Immature natural killer cell (primary cell): ENCODE data around the gene LRRC47. TPM values are rescaled to one million over a fixed set of nuclear protein-coding genes. Genes with fewer than 3 reads are reported as not detected.

Experiments used
- DNase-seq, 3 donors: peaks; one replicate each; pipeline ENCODE4 v3.0.0; 2022; ENCODE audit warnings: mixed read lengths in 1 of 3
- H3K27ac Mint-ChIP-seq, 6 donors: one replicate each; pipeline ENCODE4 v1.8.0; 2020; ENCODE audit warnings: mixed read lengths in 6 of 6, mild to moderate bottlenecking in 5 of 6, inconsistent platforms in 4 of 6, moderate library complexity in 3 of 6
- H3K27me3 Mint-ChIP-seq, 3 donors: one replicate each; pipeline ENCODE4 v1.8.0; 2020 to 2021; ENCODE audit warnings: low read depth in 3 of 3, mild to moderate bottlenecking in 3 of 3, mixed read lengths in 3 of 3, moderate library complexity in 3 of 3, inconsistent platforms in 1 of 3
- H3K36me3 Mint-ChIP-seq, 3 donors: one replicate each; pipeline ENCODE4 v1.8.0; 2020; ENCODE audit warnings: mixed read lengths in 3 of 3, inconsistent platforms in 2 of 3, mild to moderate bottlenecking in 2 of 3
- H3K4me1 Mint-ChIP-seq, 2 donors: one replicate each; pipeline ENCODE4 v1.8.0; 2020; ENCODE audit warnings: inconsistent platforms in 2 of 2, mild to moderate bottlenecking in 2 of 2, mixed read lengths in 2 of 2, moderate library complexity in 1 of 2
- H3K4me3 Mint-ChIP-seq, 5 donors: one replicate each; pipeline ENCODE4 v1.8.0; 2020; ENCODE audit warnings: mild to moderate bottlenecking in 5 of 5, mixed read lengths in 5 of 5, inconsistent platforms in 3 of 5, moderate library complexity in 3 of 5
- H3K9me3 Mint-ChIP-seq, 6 donors: one replicate each; pipeline ENCODE4 v1.8.0; 2020; ENCODE audit warnings: mild to moderate bottlenecking in 6 of 6, mixed read lengths in 6 of 6, inconsistent platforms in 4 of 6, moderate library complexity in 3 of 6
- polyA plus RNA-seq, 3 donors: library from polyadenylated mRNA; unstranded; fragments of 300-500 nt; fragmentation: Illumina TruSeq; gene quantifications; one replicate each; pipeline ENCODE4 v1.2.3, GENCODE V29; 2021

The LRRC47 gene
- polyA plus RNA-seq, 3 donors from 2014 or later = 19.3 to 28.3 (median 27.7) TPM

- Mint-ChIP-seq H3K27ac (no peak overlapping the region), H3K36me3 (peaks cover 0 to 3% (median 0%) of the 10 kb centered on the region in 3 donors), H3K9me3 (no peaks in the 10 kb centered on the region), H3K4me3 (no peak overlapping the region), H3K4me1 (no peaks in the 10 kb centered on the region), H3K27me3 (peaks cover 0 to 2% (median 0%) of the 10 kb centered on the region in 3 donors)
- DNase-seq = no peak
These were observed 64.5 kb downstream of the LRRC47 start for GRCh38 chr1:3731583-3732433.

GRCh38 chr1:3730543-3731247, 65.6 kb downstream of the LRRC47 start:
- H3K4me3 Mint-ChIP-seq = no peak overlapping the region
- no peak overlapping the region for H3K27ac Mint-ChIP-seq
- no peaks in the 10 kb centered on the region for H3K4me1 Mint-ChIP-seq
- no peak for DNase-seq
- H3K36me3 Mint-ChIP-seq = no peaks in the 10 kb centered on the region
- H3K9me3 Mint-ChIP-seq = no peaks in the 10 kb centered on the region
- peaks cover 0 to 2% (median 0%) of the 10 kb centered on the region in 3 donors for H3K27me3 Mint-ChIP-seq

GRCh38 chr1:3729594-3730542, 66.4 kb downstream of the LRRC47 start:
- Mint-ChIP-seq H3K4me3 (no peak overlapping the region), H3K27ac (no peak overlapping the region), H3K9me3 (no peaks in the 10 kb centered on the region), H3K36me3 (no peaks in the 10 kb centered on the region), H3K27me3 (peaks cover 0 to 2% (median 0%) of the 10 kb centered on the region in 3 donors), H3K4me1 (no peaks in the 10 kb centered on the region)
- DNase-seq = no peak

Other genes with a start within 250 kb of the LRRC47 start
- under 1 TPM in 1 of 3 donors, not detected in 2; 0.08 TPM for gene MEGF6, start 185.0 kb downstream of the LRRC47 start, polyA plus RNA-seq
- gene TPRG1L, start 171.5 kb downstream of the LRRC47 start, polyA plus RNA-seq = 10 to 100 TPM; 36.2 to 43.4 (median 40.3) TPM
- 10 to 100 TPM; 19.9 to 26.8 (median 21.1) TPM for gene WRAP73, start 146.4 kb downstream of the LRRC47 start, polyA plus RNA-seq
- not detected for gene TP73, start 144.0 kb downstream of the LRRC47 start, polyA plus RNA-seq
- not detected for gene CCDC27, start 44.0 kb downstream of the LRRC47 start, polyA plus RNA-seq
- gene SMIM1, start 23.7 kb downstream of the LRRC47 start, polyA plus RNA-seq = under 1 TPM in 1 of 3 donors, not detected in 2; 0.96 TPM
- 10 to 100 TPM in 2 of 3 donors, 1 to 10 TPM in 1; 2.5 to 32.7 (median 18.2) TPM for gene CEP104, start 60.7 kb upstream of the LRRC47 start, polyA plus RNA-seq
- gene DFFB, start 61.0 kb upstream of the LRRC47 start, polyA plus RNA-seq = 10 to 100 TPM in 2 of 3 donors, 1 to 10 TPM in 1; 8.3 to 25.6 (median 11.9) TPM
- 10 to 100 TPM; 27.1 to 54.2 (median 34.0) TPM for gene C1orf174, start 103.8 kb upstream of the LRRC47 start, polyA plus RNA-seq